OCI-LY7 (cell line): ENCODE measurements around the gene YBX2. TPM values are rescaled to one million over a fixed set of nuclear protein-coding genes. Genes with fewer than 3 reads are reported as not detected.

Experiments used
- BruUV-seq: library from RNA; stranded (reverse); fragments of 400-500 nt; replicated peaks from 2 replicates; lab custom pipeline; 2021; lab: Mats Ljungman, UMichigan
- CTCF ChIA-PET: fragments of 300-600 bp; sonication (Branson Sonifier 250); formaldehyde crosslinking; loops from one replicate; lab custom pipeline; 2022; ENCODE audit warnings: antibody characterized with exemption; ENCODE audit not compliant: unreplicated experiment; lab: Charles Lee
- POLR2A ChIA-PET: fragments of 300-600 bp; sonication (Branson Sonifier 250); formaldehyde crosslinking; loops from one replicate; lab custom pipeline; 2022; ENCODE audit warnings: antibody characterized with exemption; lab: Charles Lee
- DNase-seq: peaks from one replicate; pipeline ENCODE4 v3.0.0-alpha.2; 2015; ENCODE audit warnings: low spot score
- H2AFZ ChIP-seq: fragments of 200-600 bp; sonication (generic), shearing (Covaris generic); 2 replicates; pipeline ENCODE4 v1.6.1; 2014; ENCODE audit warnings: mild to moderate bottlenecking, antibody characterized with exemption, low read length, moderate library complexity
- H3K27ac ChIP-seq: fragments of 200-600 bp; sonication (generic); 2 replicates; pipeline ENCODE4 v1.5.1; 2014; ENCODE audit warnings: mixed run types, low read depth, mild to moderate bottlenecking, moderate library complexity, low read length, inconsistent platforms; ENCODE audit not compliant: poor library complexity, severe bottlenecking
- H3K36me3 ChIP-seq: fragments of 200-600 bp; sonication (generic); 2 replicates; pipeline ENCODE4 v1.6.1; 2014; ENCODE audit warnings: mild to moderate bottlenecking, antibody characterized with exemption, low read length, moderate library complexity, mixed read lengths; ENCODE audit not compliant: insufficient read depth
- H3K4me1 ChIP-seq: fragments of 200-600 bp; sonication (generic); 2 replicates; pipeline ENCODE4 v1.5.1; 2014; ENCODE audit warnings: mild to moderate bottlenecking, low read length; ENCODE audit not compliant: insufficient read depth, poor library complexity, severe bottlenecking
- H3K4me2 ChIP-seq: fragments of 200-600 bp; sonication (generic); 2 replicates; pipeline ENCODE4 v1.6.1; 2014; ENCODE audit warnings: mild to moderate bottlenecking, low read length
- H3K4me3 ChIP-seq: fragments of 200-600 bp; sonication (generic); 2 replicates; pipeline ENCODE4 v1.5.1; 2014; ENCODE audit warnings: mild to moderate bottlenecking, low read depth, low read length; ENCODE audit not compliant: poor library complexity, severe bottlenecking
- H3K79me2 ChIP-seq: fragments of 200-600 bp; sonication (generic); 2 replicates; pipeline ENCODE4 v1.6.1; 2016; ENCODE audit warnings: low read depth, mild to moderate bottlenecking, low read length, moderate library complexity, mixed read lengths; ENCODE audit not compliant: insufficient read depth
- H3K9me2 ChIP-seq: fragments of 200-600 bp; sonication (generic); 2 replicates; pipeline ENCODE4 v1.6.1; 2016; ENCODE audit warnings: mild to moderate bottlenecking, low read length, mixed read lengths; ENCODE audit not compliant: insufficient read depth
- H3K9me3 ChIP-seq: fragments of 200-600 bp; sonication (generic); 2 replicates; pipeline ENCODE4 v1.6.1; 2014; ENCODE audit warnings: mild to moderate bottlenecking, mixed run types, low read length, mixed read lengths
- H4K20me1 ChIP-seq: fragments of 200-600 bp; sonication (generic); 2 replicates; pipeline ENCODE4 v1.6.1; 2014; ENCODE audit warnings: mild to moderate bottlenecking, antibody characterized with exemption, low read length, moderate library complexity, mixed read lengths; ENCODE audit not compliant: insufficient read depth
- EZH2phosphoT487 ChIP-seq: fragments of 200-600 bp; sonication (generic); IDR thresholded peaks from 2 replicates; pipeline ENCODE4 v1.6.1; 2018; ENCODE audit warnings: low read depth, borderline replicate concordance, mild to moderate bottlenecking, mixed run types, antibody characterized with exemption, low read length, moderate library complexity, mixed read lengths
- intact Hi-C: fragments of 100-400 bp; cut with micrococcal nuclease; formaldehyde crosslinking; loops from one replicate; pipeline ENCODE4 v1.10.0; 2022; ENCODE audit not compliant: unreplicated experiment
- total RNA-seq, 2 experiments: library from RNA; depleted of rRNA in 1 of 2; stranded (reverse); fragments of >200 nt in 1 of 2; shearing (Covaris generic) in 1 of 2; gene quantifications; 2 replicates each; pipeline ENCODE4 v1.2.3, GENCODE V29; 2014 to 2022
- TF ChIP-seq, protein P1 (sequence below): fragments of 200-600 bp; sonication (generic); conservative IDR thresholded peaks from 2 replicates; pipeline ENCODE4 v1.5.1; 2014; ENCODE audit warnings: mild to moderate bottlenecking, antibody characterized with exemption, low read length, moderate library complexity, mixed read lengths

The YBX2 gene
- total RNA-seq, 2 experiments from 2014 or later = 6.7 to 9.8 TPM

DNA sequence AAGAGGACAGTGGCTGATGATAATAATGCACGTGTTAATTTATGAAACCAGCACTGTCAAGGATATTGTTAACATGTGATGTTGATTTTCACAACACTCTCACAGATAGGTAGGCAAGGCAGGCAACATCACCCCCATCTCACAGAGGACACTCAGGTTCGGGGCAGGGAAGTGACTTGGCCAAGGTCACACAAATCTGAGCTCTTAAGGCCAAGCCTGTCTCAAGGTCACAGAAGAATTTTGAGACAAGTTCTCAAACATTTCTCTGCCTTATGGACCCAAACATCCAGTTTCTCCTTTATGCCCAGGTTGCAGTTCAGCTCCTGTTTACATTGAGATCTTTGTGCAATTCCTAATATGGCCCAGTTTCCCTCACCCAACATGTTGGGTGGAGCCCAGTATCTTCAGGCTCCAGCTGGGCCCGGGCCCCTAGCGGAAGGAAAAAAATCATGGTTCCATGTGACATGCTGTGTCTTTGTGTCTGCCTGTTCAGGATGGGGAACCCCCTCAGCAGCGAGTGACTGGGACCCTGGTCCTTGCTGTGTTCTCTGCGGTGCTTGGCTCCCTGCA, 11.6 kb downstream of the YBX2 start:
- intact Hi-C loops = no loop called here
- peaks cover 41% of the 10 kb centered on the region for H3K4me1 ChIP-seq
- CTCF ChIA-PET = interaction anchor here (0.5 to 0.6 kb wide), 2 partner anchors 250 to 939 kb away, joined by 3 read pairs; no protein-coding TSS in a partner anchor

DNA sequence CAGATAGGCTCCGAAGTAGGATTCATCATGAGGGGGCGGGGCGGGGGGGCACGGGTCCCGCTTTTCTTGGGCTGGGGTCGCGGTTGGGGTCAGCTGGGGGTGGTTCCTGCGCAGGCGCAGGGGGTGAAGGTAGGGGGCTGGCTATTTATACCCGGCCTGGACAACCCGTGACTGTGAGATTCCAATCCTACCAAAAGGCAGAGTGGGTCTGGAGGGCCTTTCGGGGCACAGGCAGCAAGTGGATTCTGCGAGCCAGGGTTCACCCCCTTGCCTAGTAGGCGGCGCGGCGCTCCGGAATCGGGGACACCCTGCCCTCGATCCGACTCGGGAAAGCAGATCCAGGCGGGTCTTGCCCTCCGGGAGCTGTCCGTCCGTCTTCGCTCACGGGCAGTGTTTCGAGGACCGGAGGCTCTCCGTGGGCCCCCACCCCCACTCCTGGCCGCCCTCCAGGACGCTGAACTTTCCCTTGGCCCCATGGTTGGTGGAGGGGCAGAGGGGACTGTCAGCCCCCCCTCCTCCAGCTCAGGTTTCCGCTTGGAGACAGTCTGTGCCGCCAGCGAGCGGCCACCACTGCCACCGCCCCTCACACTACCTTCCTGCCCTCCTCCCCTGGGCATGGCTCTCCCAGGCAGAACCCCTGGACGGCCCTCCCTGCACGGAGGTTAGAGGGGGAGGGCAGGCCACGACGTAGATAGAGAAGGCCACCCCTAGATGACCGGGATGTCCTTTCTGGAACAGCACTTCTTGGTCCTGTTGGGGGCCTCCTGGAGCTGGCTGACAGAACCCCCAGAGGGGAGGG, 12.3 kb downstream of the YBX2 start:
- intact Hi-C loops = loop anchor here (1.0 to 2.0 kb wide), 3 partner anchors 55 to 153 kb away; partner anchors contain the start of genes ACAP1, KCTD11 and TMEM102

More for the DNA sequence above, 11.6 kb downstream of the YBX2 start:
- DNase-seq = no peak
- Histone ChIP-seq H3K79me2 (no peaks in the 10 kb centered on the region), H3K27ac (no peak overlapping the region), H3K36me3 (no peaks in the 10 kb centered on the region), H4K20me1 (no peaks in the 10 kb centered on the region), H3K9me2 (no peaks in the 10 kb centered on the region), H2AFZ (peak overlapping the region; percentile 13; the same call in 1 of the 2 replicates), H3K4me3 (no peak overlapping the region), H3K4me2 (no peak overlapping the region; the same call in 1 of the 2 replicates), H3K9me3 (no peaks in the 10 kb centered on the region)
- TF ChIP-seq, protein P1, sequence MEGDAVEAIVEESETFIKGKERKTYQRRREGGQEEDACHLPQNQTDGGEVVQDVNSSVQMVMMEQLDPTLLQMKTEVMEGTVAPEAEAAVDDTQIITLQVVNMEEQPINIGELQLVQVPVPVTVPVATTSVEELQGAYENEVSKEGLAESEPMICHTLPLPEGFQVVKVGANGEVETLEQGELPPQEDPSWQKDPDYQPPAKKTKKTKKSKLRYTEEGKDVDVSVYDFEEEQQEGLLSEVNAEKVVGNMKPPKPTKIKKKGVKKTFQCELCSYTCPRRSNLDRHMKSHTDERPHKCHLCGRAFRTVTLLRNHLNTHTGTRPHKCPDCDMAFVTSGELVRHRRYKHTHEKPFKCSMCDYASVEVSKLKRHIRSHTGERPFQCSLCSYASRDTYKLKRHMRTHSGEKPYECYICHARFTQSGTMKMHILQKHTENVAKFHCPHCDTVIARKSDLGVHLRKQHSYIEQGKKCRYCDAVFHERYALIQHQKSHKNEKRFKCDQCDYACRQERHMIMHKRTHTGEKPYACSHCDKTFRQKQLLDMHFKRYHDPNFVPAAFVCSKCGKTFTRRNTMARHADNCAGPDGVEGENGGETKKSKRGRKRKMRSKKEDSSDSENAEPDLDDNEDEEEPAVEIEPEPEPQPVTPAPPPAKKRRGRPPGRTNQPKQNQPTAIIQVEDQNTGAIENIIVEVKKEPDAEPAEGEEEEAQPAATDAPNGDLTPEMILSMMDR = peak; percentile 32; the same call in 1 of the 2 replicates
- TF ChIP-seq EZH2phosphoT487 = no peak
- POLR2A ChIA-PET = no interaction called here
- BruUV-seq = no TSS peak

More for the DNA sequence above, 12.3 kb downstream of the YBX2 start:
- Histone ChIP-seq H3K9me3 (no peaks in the 10 kb centered on the region), H2AFZ (peak overlapping the region; percentile 56), H3K79me2 (no peaks in the 10 kb centered on the region), H3K9me2 (no peaks in the 10 kb centered on the region), H3K4me3 (peak overlapping the region; percentile 59), H3K36me3 (no peaks in the 10 kb centered on the region), H4K20me1 (no peaks in the 10 kb centered on the region), H3K4me1 (peaks cover 41% of the 10 kb centered on the region), H3K4me2 (peak overlapping the region; percentile 88), H3K27ac (no peak overlapping the region)
- no peak for DNase-seq
- TF ChIP-seq, protein P1 = no peak
- TF ChIP-seq EZH2phosphoT487 = no peak
- CTCF ChIA-PET = no interaction called here
- BruUV-seq = no TSS peak
- POLR2A ChIA-PET = interaction anchor here (0.7 to 1.3 kb wide), 2 partner anchors 10 to 55 kb away, joined by 4 to 5 read pairs; no protein-coding TSS in a partner anchor
